Activated T-cell treated with anti-CD3 and anti-CD28 coated beads for 1 hour (primary cell): ENCODE results near the gene RAD50.
A peak's percentile ranks its signal among the peaks of the same experiment; 100 is the strongest.
"Not testable (repeated sequence)": the region's sequence is repeated elsewhere in the genome, so short reads cannot be mapped to it uniquely, and the experiment has no call there.

ENCODE experiments used
- DNase-seq: peaks from one replicate; pipeline ENCODE4 v3.0.0-alpha.2; 2020; ENCODE audit warnings: low read depth

RAD50 gene

GRCh38 chr5:132556763-132557477, at the start of gene RAD50:
Gene RAD50, plus strand, starts transcription at chr5:132556977. Its CDS starts 348 bp downstream, at chr5:132557325.
- DNase-seq: peak; percentile 86

- no peak for DNase-seq
Observed at GRCh38 chr5:132510076-132510475, 46.7 kb upstream of the RAD50 start.

- DNase-seq: not testable (repeated sequence)
Observed at GRCh38 chr5:132513618-132514336, 43.0 kb upstream of the RAD50 start.

- DNase-seq: not testable (repeated sequence)
Observed at GRCh38 chr5:132522067-132522466, 34.7 kb upstream of the RAD50 start.

GRCh38 chr5:132524877-132525276, 31.9 kb upstream of the RAD50 start:
- DNase-seq: not testable (repeated sequence)

- no peak for DNase-seq
Observed at GRCh38 chr5:132525299-132525724, 31.5 kb upstream of the RAD50 start.

- DNase-seq: no peak
Observed at GRCh38 chr5:132526290-132526973, 30.3 kb upstream of the RAD50 start.

- no peak for DNase-seq
Observed at GRCh38 chr5:132526974-132527564, 29.7 kb upstream of the RAD50 start.

GRCh38 chr5:132528021-132528420, 28.8 kb upstream of the RAD50 start:
- DNase-seq: no peak

- no peak for DNase-seq
Observed at GRCh38 chr5:132528866-132529634, 27.7 kb upstream of the RAD50 start.

- no peak for DNase-seq
Observed at GRCh38 chr5:132530946-132531345, 25.8 kb upstream of the RAD50 start.

- DNase-seq: no peak
Observed at GRCh38 chr5:132539716-132540115, 17.1 kb upstream of the RAD50 start.

- DNase-seq: no peak
Observed at GRCh38 chr5:132540149-132540548, 16.6 kb upstream of the RAD50 start.

GRCh38 chr5:132540764-132541163, 16.0 kb upstream of the RAD50 start:
- DNase-seq: no peak

- no peak for DNase-seq
Observed at GRCh38 chr5:132543472-132544201, 13.1 kb upstream of the RAD50 start, which contains the start of gene IL5. Gene IL5, minus strand, starts transcription at chr5:132543522. Its CDS starts 44 bp downstream, at chr5:132543478.

- DNase-seq: no peak
Observed at GRCh38 chr5:132546108-132546507, 10.7 kb upstream of the RAD50 start.

GRCh38 chr5:132547269-132547668, 9.5 kb upstream of the RAD50 start:
- no peak for DNase-seq

GRCh38 chr5:132548834-132549233, 7.9 kb upstream of the RAD50 start:
- not testable (repeated sequence) for DNase-seq

GRCh38 chr5:132549576-132549975, 7.2 kb upstream of the RAD50 start:
- DNase-seq: no peak

- DNase-seq: no peak
Observed at GRCh38 chr5:132556153-132556762, 519 bp upstream of the RAD50 start.
